K562 (cell line): ENCODE results near the gene TSPOAP1. TPM values are rescaled to one million over a fixed set of nuclear protein-coding genes. Genes with fewer than 3 reads are reported as not detected.

ENCODE experiments used
- ARID4B ChIP-seq: sonication (generic); formaldehyde crosslinking; IDR thresholded peaks from 2 replicates; pipeline ENCODE4 v1.8.0; 2022; ENCODE audit warnings: mild to moderate bottlenecking, missing genetic modification reagents
- MYC ChIP-seq, 2 experiments: fragments of 250-450 bp in 1 of 2; sonication (Bioruptor Pico) in 1 of 2; IDR thresholded peaks; 2 replicates each; pipeline versions ENCODE4 v1.5.1 to v1.6.1; 2012 to 2021; ENCODE audit warnings: low read depth in 2 of 2, borderline replicate concordance in 1 of 2, improper control_type of control experiment in 1 of 2, low read length in 1 of 2, mild to moderate bottlenecking in 1 of 2, moderate library complexity in 1 of 2
- NFRKB ChIP-seq: fragments of 450-650 bp; IDR thresholded peaks from 2 replicates; pipeline ENCODE4 v1.6.1; 2016; ENCODE audit warnings: low read depth
- NFYB ChIP-seq: IDR thresholded peaks from 2 replicates; pipeline ENCODE4 v1.6.1; 2011; ENCODE audit warnings: mild to moderate bottlenecking, moderate library complexity; ENCODE audit not compliant: insufficient read length; ENCODE audit errors: extremely low read depth
- SMARCE1 ChIP-seq: fragments of 450-650 bp; IDR thresholded peaks from 2 replicates; pipeline ENCODE4 v1.7.1; 2016; ENCODE audit warnings: mild to moderate bottlenecking
- SOX6 ChIP-seq: fragments of 450-650 bp; IDR thresholded peaks from 2 replicates; pipeline ENCODE4 v1.6.1; 2014; ENCODE audit warnings: mild to moderate bottlenecking
- ZEB2 ChIP-seq: fragments of 450-650 bp; IDR thresholded peaks from 2 replicates; pipeline ENCODE4 v1.6.1; 2016
- polyA plus RNA-seq, 8 experiments: library from polyadenylated mRNA; depleted of rRNA in 4 of 8; stranded (reverse) in 5 of 8; unstranded in 3 of 8; fragments of >200 nt; fragmentation: Nextera tagmentation in 2 of 8; fragmentation: Illumina TruSeq in 1 of 8; extraction: Ambion mirVana in 2 of 8; extraction: Trizol in 1 of 8; gene quantifications; 2 replicates each; pipeline versions ENCODE4 v1.2.1 to v1.2.3, GENCODE V29; 2011 to 2014; ENCODE audit warnings: inconsistent platforms in 1 of 8, missing spikeins in 1 of 8
- total RNA-seq, 7 experiments: library from RNA; depleted of rRNA in 6 of 7; stranded (reverse); fragments of >200 nt in 6 of 7; fragmentation: Illumina TruSeq in 2 of 7; extraction: Trizol in 2 of 7; gene quantifications; 2 replicates each; pipeline versions ENCODE4 v1.2.1 to v1.2.3, GENCODE V29; 2011 to 2021; ENCODE audit warnings: low replicate concordance in 1 of 7
- TF ChIP-seq, protein P1 (sequence below): fragments of 450-650 bp; formaldehyde crosslinking; IDR thresholded peaks from 2 replicates; pipeline ENCODE4 v1.4.0; 2022; ENCODE audit warnings: mild to moderate bottlenecking, moderate library complexity
- TF ChIP-seq, protein P2 (sequence below): fragments of 200-800 bp; sonication (Bioruptor generic); IDR thresholded peaks from 2 replicates; pipeline ENCODE4 v1.6.1; 2017; ENCODE audit warnings: missing genetic modification characterization, missing compliant biosample characterization
- TF ChIP-seq, protein P3 (sequence below), 2 experiments: fragments of 450-650 bp; formaldehyde crosslinking in 1 of 2; IDR thresholded peaks; 2 replicates each; pipeline versions ENCODE4 v1.4.0 to v1.6.1; 2014 to 2020; ENCODE audit warnings: mild to moderate bottlenecking in 2 of 2, borderline replicate concordance in 1 of 2, low read depth in 1 of 2

TSPOAP1 gene
- total and polyA plus RNA-seq, 9 of the 15 experiments (the other 6 are each of a cell fraction or from before 2014, with no cell fraction given) = 0.87 to 3.9 (median 1.8) TPM; not detected in 2

DNA sequence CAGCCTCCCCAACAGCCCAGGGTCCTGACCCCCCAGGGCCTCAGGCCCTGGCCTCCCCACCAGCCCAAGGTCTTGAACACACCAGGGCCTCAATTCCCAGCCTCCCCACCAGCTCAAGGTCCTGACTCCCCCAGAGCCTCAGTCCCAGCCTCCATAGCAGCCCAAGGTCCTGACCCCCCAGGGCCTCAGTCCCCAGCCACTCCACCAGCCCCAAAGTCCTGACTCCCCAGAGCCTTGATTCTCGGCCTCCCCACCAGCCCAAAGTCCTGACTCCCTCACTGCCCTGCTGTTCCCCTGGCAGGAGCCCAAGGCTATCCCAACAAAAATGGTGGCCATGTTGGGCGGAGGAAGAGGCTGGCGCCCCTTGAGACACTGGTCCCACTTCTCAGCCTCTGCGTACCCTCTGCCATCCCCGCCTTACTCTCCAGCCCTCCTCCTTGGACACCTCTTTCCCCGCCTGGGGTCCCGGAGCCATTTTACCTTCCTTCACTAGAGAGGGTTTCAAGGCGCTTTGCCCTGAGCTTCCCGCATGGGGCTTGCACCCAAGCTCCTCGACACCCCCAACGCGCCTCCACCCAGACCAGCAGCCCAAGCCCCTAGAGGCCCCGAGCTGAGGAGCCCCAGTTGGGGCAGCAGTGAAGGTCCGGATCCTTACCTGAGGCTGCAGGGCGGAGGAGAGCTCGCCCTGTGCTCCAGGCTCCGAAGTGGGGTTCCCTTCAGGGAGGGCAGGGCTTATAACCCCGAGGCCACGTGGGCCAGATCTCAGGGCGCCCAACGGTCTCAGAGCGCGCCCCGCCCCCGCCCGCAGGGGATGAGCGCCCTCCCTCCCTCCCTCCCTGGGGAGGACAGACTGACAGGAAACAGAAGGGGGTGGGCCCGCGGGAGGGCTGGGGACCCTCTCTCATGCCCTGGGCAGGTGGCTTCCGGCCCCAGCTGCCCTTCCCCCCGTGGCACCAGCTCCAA is 3.5 kb upstream of the TSPOAP1 start (continued):
- TF ChIP-seq ARID4B (CRISPR knock-in tag) (peak; percentile 96), SOX6 (peak; percentile 48), SMARCE1 (no peak), MYC (IDR thresholded peaks at IDR 0.05; ENCODE audit: low read depth, low read length) (peak; percentile 93), MYC (CRISPR knock-in tag; IDR thresholded peaks at IDR 0.05; ENCODE audit: borderline replicate concordance, low read depth) (no peak), NFYB (no peak), NFRKB (peak; percentile 82; the same call in 1 of the 2 replicates), ZEB2 (no peak)
- TF ChIP-seq, protein P1, sequence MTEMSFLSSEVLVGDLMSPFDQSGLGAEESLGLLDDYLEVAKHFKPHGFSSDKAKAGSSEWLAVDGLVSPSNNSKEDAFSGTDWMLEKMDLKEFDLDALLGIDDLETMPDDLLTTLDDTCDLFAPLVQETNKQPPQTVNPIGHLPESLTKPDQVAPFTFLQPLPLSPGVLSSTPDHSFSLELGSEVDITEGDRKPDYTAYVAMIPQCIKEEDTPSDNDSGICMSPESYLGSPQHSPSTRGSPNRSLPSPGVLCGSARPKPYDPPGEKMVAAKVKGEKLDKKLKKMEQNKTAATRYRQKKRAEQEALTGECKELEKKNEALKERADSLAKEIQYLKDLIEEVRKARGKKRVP (CRISPR knock-in tag) = peak; percentile 25; the same call in 1 of the 2 replicates
- TF ChIP-seq, protein P2, sequence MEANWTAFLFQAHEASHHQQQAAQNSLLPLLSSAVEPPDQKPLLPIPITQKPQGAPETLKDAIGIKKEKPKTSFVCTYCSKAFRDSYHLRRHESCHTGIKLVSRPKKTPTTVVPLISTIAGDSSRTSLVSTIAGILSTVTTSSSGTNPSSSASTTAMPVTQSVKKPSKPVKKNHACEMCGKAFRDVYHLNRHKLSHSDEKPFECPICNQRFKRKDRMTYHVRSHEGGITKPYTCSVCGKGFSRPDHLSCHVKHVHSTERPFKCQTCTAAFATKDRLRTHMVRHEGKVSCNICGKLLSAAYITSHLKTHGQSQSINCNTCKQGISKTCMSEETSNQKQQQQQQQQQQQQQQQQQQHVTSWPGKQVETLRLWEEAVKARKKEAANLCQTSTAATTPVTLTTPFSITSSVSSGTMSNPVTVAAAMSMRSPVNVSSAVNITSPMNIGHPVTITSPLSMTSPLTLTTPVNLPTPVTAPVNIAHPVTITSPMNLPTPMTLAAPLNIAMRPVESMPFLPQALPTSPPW = peak; percentile 97
- TF ChIP-seq, protein P3, sequence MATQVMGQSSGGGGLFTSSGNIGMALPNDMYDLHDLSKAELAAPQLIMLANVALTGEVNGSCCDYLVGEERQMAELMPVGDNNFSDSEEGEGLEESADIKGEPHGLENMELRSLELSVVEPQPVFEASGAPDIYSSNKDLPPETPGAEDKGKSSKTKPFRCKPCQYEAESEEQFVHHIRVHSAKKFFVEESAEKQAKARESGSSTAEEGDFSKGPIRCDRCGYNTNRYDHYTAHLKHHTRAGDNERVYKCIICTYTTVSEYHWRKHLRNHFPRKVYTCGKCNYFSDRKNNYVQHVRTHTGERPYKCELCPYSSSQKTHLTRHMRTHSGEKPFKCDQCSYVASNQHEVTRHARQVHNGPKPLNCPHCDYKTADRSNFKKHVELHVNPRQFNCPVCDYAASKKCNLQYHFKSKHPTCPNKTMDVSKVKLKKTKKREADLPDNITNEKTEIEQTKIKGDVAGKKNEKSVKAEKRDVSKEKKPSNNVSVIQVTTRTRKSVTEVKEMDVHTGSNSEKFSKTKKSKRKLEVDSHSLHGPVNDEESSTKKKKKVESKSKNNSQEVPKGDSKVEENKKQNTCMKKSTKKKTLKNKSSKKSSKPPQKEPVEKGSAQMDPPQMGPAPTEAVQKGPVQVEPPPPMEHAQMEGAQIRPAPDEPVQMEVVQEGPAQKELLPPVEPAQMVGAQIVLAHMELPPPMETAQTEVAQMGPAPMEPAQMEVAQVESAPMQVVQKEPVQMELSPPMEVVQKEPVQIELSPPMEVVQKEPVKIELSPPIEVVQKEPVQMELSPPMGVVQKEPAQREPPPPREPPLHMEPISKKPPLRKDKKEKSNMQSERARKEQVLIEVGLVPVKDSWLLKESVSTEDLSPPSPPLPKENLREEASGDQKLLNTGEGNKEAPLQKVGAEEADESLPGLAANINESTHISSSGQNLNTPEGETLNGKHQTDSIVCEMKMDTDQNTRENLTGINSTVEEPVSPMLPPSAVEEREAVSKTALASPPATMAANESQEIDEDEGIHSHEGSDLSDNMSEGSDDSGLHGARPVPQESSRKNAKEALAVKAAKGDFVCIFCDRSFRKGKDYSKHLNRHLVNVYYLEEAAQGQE (IDR thresholded peaks at IDR 0.05; ENCODE audit: borderline replicate concordance) = peak; percentile 69
- TF ChIP-seq, protein P3 (CRISPR knock-in tag; IDR thresholded peaks at IDR 0.05; ENCODE audit: low read depth) = peak; percentile 43; the same call in 1 of the 2 replicates
